PC-9 (cell line): Measurements from ENCODE around the gene NXNL2. TPM values are rescaled to one million over a fixed set of nuclear protein-coding genes. Genes with fewer than 3 reads are reported as not detected.

Experiments used
- BruUV-seq: library from RNA; stranded (reverse); fragments of 400-500 nt; replicated peaks from 2 replicates; lab custom pipeline; 2021; lab: Mats Ljungman, UMichigan
- CTCF ChIA-PET: fragments of 300-600 bp; sonication (Branson Sonifier 250); formaldehyde crosslinking; loops from one replicate; lab custom pipeline; 2022; ENCODE audit warnings: antibody characterized with exemption; lab: Charles Lee
- POLR2A ChIA-PET: fragments of 300-600 bp; sonication (Branson Sonifier 250); formaldehyde crosslinking; loops from one replicate; lab custom pipeline; 2022; ENCODE audit warnings: antibody characterized with exemption; ENCODE audit not compliant: unreplicated experiment; lab: Charles Lee
- DNase-seq, 2 experiments: peaks; one replicate each; pipeline versions ENCODE4 v3.0.0 to v3.0.0-alpha.2; 2015 to 2022; ENCODE audit warnings: mixed read lengths in 1 of 2
- H2AFZ ChIP-seq: fragments of 200-600 bp; sonication (generic); 2 replicates; pipeline ENCODE4 v1.8.1; 2017; ENCODE audit warnings: antibody characterized with exemption
- H3F3A ChIP-seq: fragments of 200-600 bp; sonication (generic); 2 replicates; pipeline ENCODE4 v1.8.1; 2017; ENCODE audit warnings: antibody characterized with exemption, mild to moderate bottlenecking, low read depth; ENCODE audit not compliant: insufficient read depth
- H3K27ac ChIP-seq: fragments of 200-600 bp; sonication (generic); 2 replicates; pipeline ENCODE4 v1.6.1; 2016; ENCODE audit warnings: mixed run types
- H3K27me3 ChIP-seq: fragments of 200-600 bp; sonication (generic); 2 replicates; pipeline ENCODE4 v1.6.1; 2016; ENCODE audit warnings: low read depth, mixed run types; ENCODE audit not compliant: insufficient read depth
- H3K36me3 ChIP-seq: fragments of 200-600 bp; sonication (generic); 2 replicates; pipeline ENCODE4 v1.6.1; 2016; ENCODE audit warnings: low read depth, mixed run types
- H3K4me1 ChIP-seq: fragments of 200-600 bp; sonication (generic); replicated peaks from 2 replicates; pipeline ENCODE4 v1.6.1; 2016; ENCODE audit warnings: mixed run types; ENCODE audit not compliant: insufficient read depth
- H3K4me2 ChIP-seq: fragments of 200-600 bp; sonication (generic); 2 replicates; pipeline ENCODE4 v1.6.1; 2017; ENCODE audit warnings: mixed run types
- H3K4me3 ChIP-seq: fragments of 200-600 bp; sonication (generic); 2 replicates; pipeline ENCODE4 v1.6.1; 2016; ENCODE audit warnings: mixed run types
- H3K79me2 ChIP-seq: fragments of 200-600 bp; sonication (generic); 2 replicates; pipeline ENCODE4 v1.6.1; 2017; ENCODE audit warnings: low read depth, mixed run types
- H3K9me2 ChIP-seq: fragments of 200-600 bp; sonication (generic); 2 replicates; pipeline ENCODE4 v1.8.1; 2017; ENCODE audit warnings: mild to moderate bottlenecking; ENCODE audit not compliant: insufficient read depth
- H3K9me3 ChIP-seq: fragments of 200-600 bp; sonication (generic); 2 replicates; pipeline ENCODE4 v1.8.1; 2016; ENCODE audit warnings: low read depth; ENCODE audit not compliant: insufficient read depth
- H4K20me1 ChIP-seq: fragments of 200-600 bp; sonication (generic); 2 replicates; pipeline ENCODE4 v1.8.1; 2017; ENCODE audit not compliant: insufficient read depth
- CTCF ChIP-seq: fragments of 200-600 bp; sonication (generic); conservative IDR thresholded peaks from 2 replicates; pipeline ENCODE4 v1.6.1; 2017; ENCODE audit warnings: mixed run types, antibody characterized with exemption, mild to moderate bottlenecking, moderate library complexity
- EZH2 ChIP-seq: fragments of 200-600 bp; sonication (generic); IDR thresholded peaks from 2 replicates; pipeline ENCODE4 v1.8.0; 2017; ENCODE audit warnings: antibody characterized with exemption, low read depth
- intact Hi-C: fragments of 100-400 bp; cut with micrococcal nuclease; formaldehyde crosslinking; loops from one replicate; pipeline ENCODE4 v1.10.0; 2022; ENCODE audit not compliant: unreplicated experiment
- total RNA-seq: library from RNA; stranded (reverse); gene quantifications from 2 replicates; pipeline ENCODE4 v1.2.3, GENCODE V29; 2021

The NXNL2 gene
- total RNA-seq, 1 experiment from 2014 or later, result 5.5 TPM

GRCh38 chr9:88533951-88534455 lies 975 bp upstream of the NXNL2 start:
- Histone ChIP-seq H3K9me3 (no peaks in the 10 kb centered on the region), H3K9me2 (no peaks in the 10 kb centered on the region), H3F3A (peaks cover 18% of the 10 kb centered on the region), H3K36me3 (no peaks in the 10 kb centered on the region), H3K4me2 (peak overlapping the region; percentile 88), H3K79me2 (no peaks in the 10 kb centered on the region), H3K27ac (peak overlapping the region; percentile 65), H3K27me3 (no peaks in the 10 kb centered on the region), H3K4me1 (peaks cover 37% of the 10 kb centered on the region), H3K4me3 (peak overlapping the region; percentile 67), H4K20me1 (no peaks in the 10 kb centered on the region), H2AFZ (peak overlapping the region; percentile 76)
- intact Hi-C loops, result loop anchor here (1.0 to 5.0 kb wide), 4 partner anchors 57 to 362 kb away; no protein-coding TSS in a partner anchor
- ChIA-PET CTCF (no interaction called here), POLR2A (interaction anchor here (0.6 kb wide), 2 partner anchors 35 to 248 kb away, joined by 3 read pairs; no protein-coding TSS in a partner anchor)
- BruUV-seq, result no TSS peak
- peak; percentile 41 to 72 for DNase-seq
- TF ChIP-seq EZH2 (no peak), CTCF (no peak)

- no peak for TF ChIP-seq CTCF
- TF ChIP-seq EZH2, result no peak
- no TSS peak for BruUV-seq
- ChIA-PET CTCF (interaction anchor here (0.5 to 0.6 kb wide), 3 partner anchors 66 to 821 kb away, joined by 3 to 8 read pairs (median 3); no protein-coding TSS in a partner anchor), POLR2A (interaction anchor here (0.5 to 0.6 kb wide), 3 partner anchors 147 to 362 kb away, joined by 3 to 12 read pairs (median 6); partner anchors contain the start of gene SPIN1)
- no peaks in the 10 kb centered on the region for H3K27me3 ChIP-seq
- intact Hi-C loops, result loop anchor here (1.0 to 2.0 kb wide), 3 partner anchors 43 to 255 kb away; no protein-coding TSS in a partner anchor
- peak in 1 of 2 experiments; percentile 56 for DNase-seq
- peak overlapping the region; percentile 90 for H2AFZ ChIP-seq
- no peaks in the 10 kb centered on the region for H3K79me2 ChIP-seq
- no peaks in the 10 kb centered on the region for H4K20me1 ChIP-seq
- H3K9me2 ChIP-seq, result no peaks in the 10 kb centered on the region
- no peaks in the 10 kb centered on the region for H3K9me3 ChIP-seq
- H3K4me3 ChIP-seq, result peak overlapping the region; percentile 63
- no peak overlapping the region for H3K27ac ChIP-seq
- H3K4me2 ChIP-seq, result peak overlapping the region; percentile 74
- peaks cover 13% of the 10 kb centered on the region for H3F3A ChIP-seq
- peaks cover 26% of the 10 kb centered on the region for H3K4me1 ChIP-seq
- H3K36me3 ChIP-seq, result no peaks in the 10 kb centered on the region
Observed at GRCh38 chr9:88535226-88536022, 446 bp downstream of the NXNL2 start.

GRCh38 chr9:88536023-88536324 lies 996 bp downstream of the NXNL2 start:
- Histone ChIP-seq H3K27ac (no peak overlapping the region), H3K4me3 (peak overlapping the region; percentile 63; the same call in 1 of the 2 replicates), H2AFZ (peak overlapping the region; percentile 90; the same call in 1 of the 2 replicates), H3K9me3 (no peaks in the 10 kb centered on the region), H3K4me1 (peaks cover 20% of the 10 kb centered on the region; the same call in 1 of the 2 replicates), H3K79me2 (no peaks in the 10 kb centered on the region), H3K36me3 (no peaks in the 10 kb centered on the region), H4K20me1 (no peaks in the 10 kb centered on the region), H3F3A (peaks cover 10% of the 10 kb centered on the region), H3K27me3 (no peaks in the 10 kb centered on the region), H3K4me2 (peak overlapping the region; percentile 74), H3K9me2 (no peaks in the 10 kb centered on the region)
- ChIA-PET POLR2A (no interaction called here), CTCF (no interaction called here)
- DNase-seq, result no peak
- BruUV-seq, result TSS peak; percentile 29
- intact Hi-C loops, result no loop called here
- TF ChIP-seq EZH2 (no peak), CTCF (no peak)
